ENCODE results near the gene TMEM114.

The TMEM114 gene

GRCh38 chr16:8611122-8611521 lies 20.8 kb upstream of the TMEM114 start:
- DNase-seq: no peak

- no peak for DNase-seq
Measured at GRCh38 chr16:8607214-8607613, 16.9 kb upstream of the TMEM114 start.

GRCh38 chr16:8605554-8605953 lies 15.2 kb upstream of the TMEM114 start:
- DNase-seq: no peak

- DNase-seq: no peak
Measured at GRCh38 chr16:8600144-8600775, 9.9 kb upstream of the TMEM114 start.

- no peak for DNase-seq
Measured at GRCh38 chr16:8596581-8596980, 6.3 kb upstream of the TMEM114 start.

- DNase-seq: no peak
Measured at GRCh38 chr16:8595783-8596182, 5.5 kb upstream of the TMEM114 start.

- no peak for DNase-seq
Measured at GRCh38 chr16:8594149-8594666, 3.9 kb upstream of the TMEM114 start.

GRCh38 chr16:8591451-8591850 lies 1.1 kb upstream of the TMEM114 start:
- DNase-seq: no peak

- DNase-seq: no peak
Measured at GRCh38 chr16:8590811-8591210, 500 bp upstream of the TMEM114 start.

- no peak for DNase-seq
Measured at GRCh38 chr16:8589057-8589899, 1.0 kb downstream of the TMEM114 start.

- DNase-seq: no peak
Measured at GRCh38 chr16:8588682-8589056, 1.6 kb downstream of the TMEM114 start.

- DNase-seq: no peak
Measured at GRCh38 chr16:8587065-8587464, 3.2 kb downstream of the TMEM114 start.

GRCh38 chr16:8585857-8586256 lies 4.5 kb downstream of the TMEM114 start:
- DNase-seq: no peak

GRCh38 chr16:8585041-8585440 lies 5.3 kb downstream of the TMEM114 start:
- no peak for DNase-seq

- no peak for DNase-seq
Measured at GRCh38 chr16:8583732-8584131, 6.6 kb downstream of the TMEM114 start.

- DNase-seq: peak; percentile 13
Measured at GRCh38 chr16:8583199-8583598, 7.1 kb downstream of the TMEM114 start.

- no peak for DNase-seq
Measured at GRCh38 chr16:8581831-8582580, 8.3 kb downstream of the TMEM114 start.

- DNase-seq: no peak
Measured at GRCh38 chr16:8579559-8579958, 10.8 kb downstream of the TMEM114 start.

- DNase-seq: no peak
Measured at GRCh38 chr16:8577678-8578304, 12.5 kb downstream of the TMEM114 start.

- DNase-seq: no peak
Measured at GRCh38 chr16:8576141-8577004, 13.9 kb downstream of the TMEM114 start.

GRCh38 chr16:8575399-8575798 lies 14.9 kb downstream of the TMEM114 start:
- DNase-seq: no peak
